ENCODE measurements around the gene SPG11.

Gene SPG11

DNA sequence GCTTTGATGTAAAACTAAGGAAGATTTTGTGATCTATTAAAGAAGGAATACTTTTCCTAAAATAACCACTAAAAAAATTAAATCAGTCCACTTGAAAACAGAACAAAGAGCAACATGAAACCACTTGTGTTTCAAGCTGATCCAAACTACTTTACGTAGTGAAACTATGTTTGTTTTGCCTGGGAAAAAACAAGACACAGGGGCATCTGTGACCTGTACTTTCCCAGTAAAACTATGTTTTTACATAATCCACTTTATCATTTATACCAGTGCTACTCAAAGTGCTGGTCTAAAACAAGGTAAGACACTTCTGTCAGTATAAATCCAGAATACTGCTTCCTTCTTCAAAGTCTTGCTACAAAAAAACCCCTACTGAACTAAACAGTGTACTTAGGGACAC is 56.7 kb downstream of the SPG11 start:
- TF ChIP-seq, protein P1, sequence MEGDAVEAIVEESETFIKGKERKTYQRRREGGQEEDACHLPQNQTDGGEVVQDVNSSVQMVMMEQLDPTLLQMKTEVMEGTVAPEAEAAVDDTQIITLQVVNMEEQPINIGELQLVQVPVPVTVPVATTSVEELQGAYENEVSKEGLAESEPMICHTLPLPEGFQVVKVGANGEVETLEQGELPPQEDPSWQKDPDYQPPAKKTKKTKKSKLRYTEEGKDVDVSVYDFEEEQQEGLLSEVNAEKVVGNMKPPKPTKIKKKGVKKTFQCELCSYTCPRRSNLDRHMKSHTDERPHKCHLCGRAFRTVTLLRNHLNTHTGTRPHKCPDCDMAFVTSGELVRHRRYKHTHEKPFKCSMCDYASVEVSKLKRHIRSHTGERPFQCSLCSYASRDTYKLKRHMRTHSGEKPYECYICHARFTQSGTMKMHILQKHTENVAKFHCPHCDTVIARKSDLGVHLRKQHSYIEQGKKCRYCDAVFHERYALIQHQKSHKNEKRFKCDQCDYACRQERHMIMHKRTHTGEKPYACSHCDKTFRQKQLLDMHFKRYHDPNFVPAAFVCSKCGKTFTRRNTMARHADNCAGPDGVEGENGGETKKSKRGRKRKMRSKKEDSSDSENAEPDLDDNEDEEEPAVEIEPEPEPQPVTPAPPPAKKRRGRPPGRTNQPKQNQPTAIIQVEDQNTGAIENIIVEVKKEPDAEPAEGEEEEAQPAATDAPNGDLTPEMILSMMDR (IDR thresholded peaks at IDR 0.05): no peak
- TF ChIP-seq ZFX (IDR thresholded peaks at IDR 0.05; ENCODE audit: borderline replicate concordance): no peak

DNA sequence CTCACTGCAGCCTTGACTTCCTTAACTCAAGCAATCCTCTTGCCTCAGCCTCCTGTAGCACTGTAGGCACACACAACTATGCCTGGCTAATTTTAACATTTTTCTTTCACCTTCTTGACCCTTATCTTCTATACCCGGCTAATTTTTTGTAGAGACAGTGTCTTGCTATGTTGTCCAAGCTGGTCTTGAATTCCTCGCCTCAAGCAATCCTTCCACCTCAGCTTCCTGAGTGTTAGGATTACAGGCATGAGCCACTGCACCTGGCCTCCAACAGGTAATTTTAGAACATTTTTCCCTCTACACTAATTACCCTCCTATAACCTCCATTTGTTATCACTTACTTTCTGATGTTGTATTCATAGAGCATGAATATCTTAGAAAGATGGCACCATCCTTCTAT is 60.3 kb downstream of the SPG11 start:
- H3K27ac ChIP-seq: no peak overlapping the region
- no peak for TF ChIP-seq ZFX (IDR thresholded peaks at IDR 0.05; ENCODE audit: borderline replicate concordance)
- TF ChIP-seq, protein P1 (IDR thresholded peaks at IDR 0.05): no peak

More for the DNA sequence above, 56.7 kb downstream of the SPG11 start:
- H3K27ac ChIP-seq: no peak overlapping the region

DNA sequence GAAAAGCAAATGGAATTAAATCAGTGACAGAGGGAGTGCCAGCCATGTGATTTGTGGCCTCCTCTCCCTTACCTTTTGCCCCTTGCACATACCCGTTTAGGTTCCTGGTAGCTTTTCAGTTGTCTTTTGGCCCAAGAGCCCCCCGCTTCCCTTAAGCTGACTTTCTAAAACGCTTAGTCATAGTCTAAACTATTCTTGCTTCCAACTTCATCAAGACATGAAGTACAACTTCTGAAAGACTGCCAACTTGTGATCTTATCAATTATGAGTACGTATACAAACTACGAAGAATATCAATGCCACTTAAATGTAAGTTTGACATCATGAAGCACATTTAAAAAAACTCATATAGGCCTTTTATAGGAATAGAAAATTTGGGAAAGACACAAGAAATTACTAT is 64.6 kb downstream of the SPG11 start:
- no peak for TF ChIP-seq ZFX (IDR thresholded peaks at IDR 0.05; ENCODE audit: borderline replicate concordance)
- TF ChIP-seq, protein P1 (IDR thresholded peaks at IDR 0.05): no peak
- peak overlapping the region; percentile 47 for H3K27ac ChIP-seq

DNA sequence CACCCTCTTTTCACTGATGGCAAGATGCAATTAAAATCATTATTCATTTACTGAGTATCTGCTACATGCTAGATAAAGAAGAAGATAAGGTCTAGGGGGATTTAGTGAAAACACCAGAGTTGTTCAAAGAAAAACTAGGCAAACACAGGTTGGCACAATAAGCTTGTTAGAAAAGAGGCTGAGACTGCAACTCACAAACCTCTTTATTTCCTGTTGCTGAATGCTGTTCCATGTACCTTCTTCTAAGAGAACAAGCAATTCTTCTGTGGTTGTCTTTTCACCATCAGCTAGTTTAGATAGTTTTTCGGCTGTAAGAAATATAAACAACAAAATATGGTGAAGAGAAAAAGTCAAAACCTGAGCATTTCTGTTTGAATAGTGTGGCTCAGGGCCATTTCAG is 65.4 kb downstream of the SPG11 start:
- peak overlapping the region; percentile 47; the same call in 1 of the 2 replicates for H3K27ac ChIP-seq
- no peak for TF ChIP-seq ZFX (IDR thresholded peaks at IDR 0.05; ENCODE audit: borderline replicate concordance)
- TF ChIP-seq, protein P1 (IDR thresholded peaks at IDR 0.05): no peak

DNA sequence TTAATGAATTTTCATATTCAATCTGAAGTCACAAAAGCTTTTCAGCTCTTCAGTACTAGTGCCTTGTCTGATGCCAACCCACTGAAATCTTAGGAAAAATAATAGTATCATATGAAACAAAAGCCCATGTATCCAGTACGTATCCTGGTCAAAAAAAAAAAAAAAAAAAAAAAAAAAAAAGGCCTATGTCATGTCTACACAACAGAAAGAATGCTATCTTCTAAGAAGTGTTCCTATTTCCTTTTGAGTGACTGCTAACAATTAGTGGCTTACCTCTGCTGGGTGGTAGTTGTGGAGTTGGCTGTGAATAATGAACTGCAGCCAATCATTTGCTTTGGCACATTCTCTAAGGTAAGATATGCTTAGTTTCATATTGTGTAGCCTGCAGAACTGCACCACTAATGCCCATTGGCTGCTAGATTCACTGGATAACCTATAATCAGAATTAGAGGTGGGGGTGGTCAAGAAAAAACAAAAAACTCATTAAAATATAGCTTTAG is 66.9 kb downstream of the SPG11 start:
- no peak overlapping the region for H3K27ac ChIP-seq
- TF ChIP-seq ZFX (IDR thresholded peaks at IDR 0.05; ENCODE audit: borderline replicate concordance): no peak
- TF ChIP-seq, protein P1 (IDR thresholded peaks at IDR 0.05): no peak

DNA sequence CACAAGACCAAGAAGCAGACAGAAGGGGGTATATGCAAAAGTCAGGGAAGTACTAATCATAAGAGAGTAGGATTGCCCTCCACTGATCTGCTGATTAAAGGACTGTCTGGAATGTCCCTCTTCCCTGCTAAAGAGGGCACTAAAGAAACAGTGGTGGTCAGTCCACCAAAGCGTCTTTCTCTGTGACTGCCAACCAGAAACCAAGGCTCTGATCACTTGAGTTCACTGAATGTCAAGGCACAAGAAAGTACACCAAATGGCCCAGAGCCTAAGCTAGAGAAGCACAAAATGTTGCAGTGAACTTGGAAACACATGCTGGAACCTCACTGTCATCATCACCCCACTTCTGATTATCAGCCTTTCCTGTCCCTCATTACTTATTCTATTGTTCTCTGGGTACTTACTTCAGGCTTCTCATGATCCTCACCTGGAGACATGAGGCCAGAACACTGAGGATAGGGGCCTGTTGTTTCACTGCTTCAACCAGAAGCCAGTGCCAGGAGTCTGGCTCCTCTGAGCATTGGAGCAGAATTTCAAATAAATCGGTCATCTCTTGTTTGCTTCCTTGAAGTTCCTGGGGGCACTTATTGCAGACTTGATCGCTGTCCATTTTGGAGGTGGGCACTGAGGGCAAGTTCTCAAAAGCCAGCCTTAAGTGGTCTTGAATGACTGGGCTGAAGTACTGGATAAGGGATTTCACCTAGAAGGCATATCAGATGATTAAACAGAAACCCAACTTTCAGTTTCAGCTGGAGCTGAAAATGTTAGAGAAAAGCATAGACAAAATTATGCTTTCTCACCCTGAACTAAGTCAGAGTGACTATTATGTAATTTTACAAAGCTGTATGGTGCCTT is 67.6 kb downstream of the SPG11 start:
- H3K27ac ChIP-seq: no peak overlapping the region
- no peak for TF ChIP-seq ZFX (IDR thresholded peaks at IDR 0.05; ENCODE audit: borderline replicate concordance)

DNA sequence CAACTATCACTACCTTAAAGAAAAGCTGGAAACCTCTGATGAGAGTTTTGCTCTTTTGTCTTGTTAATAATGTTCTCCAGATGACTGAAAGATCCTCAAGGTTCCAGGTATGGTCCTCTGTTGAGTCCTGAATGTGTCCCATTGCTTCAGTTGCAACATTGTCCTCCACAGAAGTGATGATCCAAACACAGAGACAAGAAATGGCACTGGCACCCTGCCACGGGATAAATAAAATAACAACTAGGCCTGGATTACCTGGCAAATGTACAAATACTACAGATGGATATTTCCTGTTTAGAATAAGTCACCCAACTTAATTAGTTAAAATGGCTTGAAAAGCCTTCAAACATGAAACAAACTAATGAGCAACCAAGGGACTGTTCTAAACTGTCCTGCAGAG is 68.2 kb downstream of the SPG11 start:
- no peak for TF ChIP-seq ZFX (IDR thresholded peaks at IDR 0.05; ENCODE audit: borderline replicate concordance)
- TF ChIP-seq, protein P1 (IDR thresholded peaks at IDR 0.05): no peak
- no peak overlapping the region for H3K27ac ChIP-seq
